Ramos (cell line): Measurements from ENCODE around the gene SIPA1L3.

Experiments used
- in situ Hi-C: fragments of 300-500 bp; cut with MboI; formaldehyde crosslinking; loops from one replicate; pipeline ENCODE4 v1.14.3; 2022; ENCODE audit warnings: low sequenced_read_pairs; ENCODE audit not compliant: unreplicated experiment

SIPA1L3 gene

DNA sequence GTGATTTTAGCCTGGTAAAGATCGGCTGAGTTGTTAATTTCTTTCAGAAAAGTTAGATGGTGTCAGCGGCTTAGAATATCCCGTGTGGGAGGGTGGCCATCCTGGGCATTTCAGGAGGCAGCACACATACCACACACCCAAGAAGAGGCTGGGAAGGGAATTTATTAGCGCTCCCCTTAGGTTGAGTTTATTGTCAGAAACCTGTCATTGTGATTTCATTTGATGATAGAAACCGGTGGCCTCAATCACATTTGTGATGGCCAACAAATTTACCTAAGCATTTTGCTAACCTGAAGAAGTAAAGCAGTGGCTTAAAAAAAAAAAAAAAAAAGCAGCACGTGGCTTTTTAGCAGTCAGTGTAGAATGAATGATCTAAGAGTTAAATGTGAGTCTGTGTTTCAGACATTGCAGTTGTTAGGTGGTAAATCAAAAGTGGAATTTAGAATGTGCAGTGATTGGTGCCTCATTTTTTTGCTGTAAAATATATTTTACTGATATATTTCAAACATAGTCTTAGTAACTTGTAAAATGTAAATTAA lies 2.7 kb downstream of the SIPA1L3 start:
- in situ Hi-C loops, result loop anchor here (5.0 to 25.0 kb wide), 2 partner anchors 138 to 953 kb away; no protein-coding TSS in a partner anchor

DNA sequence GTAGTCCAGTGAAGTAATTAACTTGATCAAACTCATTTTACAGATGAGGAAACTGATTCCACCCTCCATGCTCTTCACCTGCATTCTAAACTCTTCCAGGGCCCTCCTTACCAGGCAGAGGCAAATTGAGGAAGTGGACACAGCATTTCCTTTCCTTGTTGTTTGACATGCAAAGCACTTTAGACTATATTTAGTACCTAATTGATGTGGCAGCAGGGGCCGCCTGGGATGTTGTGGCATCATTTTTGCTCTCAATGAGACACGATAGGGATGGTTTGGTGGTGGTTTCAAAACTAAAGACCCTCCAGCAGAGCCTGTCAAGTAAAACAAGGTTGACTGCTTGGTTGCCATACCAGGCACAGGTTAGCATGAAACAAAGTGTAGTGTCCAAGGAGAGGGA lies 7.9 kb downstream of the SIPA1L3 start:
- in situ Hi-C loops, result loop anchor here (5.0 to 25.0 kb wide), 2 partner anchors 132 to 947 kb away; no protein-coding TSS in a partner anchor

DNA sequence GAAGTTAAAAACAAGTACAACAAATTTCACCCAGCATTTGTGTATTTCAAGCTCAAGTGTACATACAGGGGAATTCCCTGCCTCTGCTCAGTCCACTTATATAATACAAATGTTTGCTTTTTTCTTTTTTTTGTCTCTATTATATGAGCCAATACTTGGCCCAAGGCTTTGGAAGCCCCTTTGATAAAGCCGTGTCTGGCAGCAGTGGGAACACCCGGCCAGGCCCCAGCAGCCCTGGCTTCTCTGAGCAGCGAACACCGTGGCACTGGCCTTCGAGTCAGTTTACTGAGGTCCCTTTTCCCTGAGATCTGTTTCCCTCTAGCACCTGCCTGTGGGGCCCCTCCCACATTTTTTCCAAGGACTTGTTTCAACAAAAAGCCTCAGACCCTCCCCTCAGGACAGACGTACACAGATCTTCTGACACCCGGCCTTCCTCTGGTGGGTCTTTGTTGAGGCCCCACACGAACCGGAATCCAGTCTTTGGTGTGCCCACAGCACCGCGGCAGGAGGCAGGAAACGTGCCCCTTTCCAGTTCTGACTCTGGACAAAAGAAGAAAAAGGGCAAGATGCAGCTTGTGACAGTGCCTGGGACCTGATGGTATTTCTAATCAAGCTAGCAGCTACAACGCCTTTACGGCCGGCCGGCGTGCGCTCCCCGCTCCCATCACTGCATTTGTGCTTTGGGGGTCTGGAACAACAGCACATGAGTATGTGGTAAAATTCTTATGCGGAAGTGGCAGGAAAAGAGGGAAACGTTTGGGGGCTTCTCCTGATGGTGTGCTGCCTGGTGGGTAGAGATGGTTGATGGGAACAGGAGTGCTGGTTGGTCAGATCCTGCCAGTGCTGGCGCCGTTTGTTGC lies 13.8 kb downstream of the SIPA1L3 start:
- in situ Hi-C loops, result loop anchor here (5.0 to 25.0 kb wide), 2 partner anchors 61 to 941 kb away; no protein-coding TSS in a partner anchor

DNA sequence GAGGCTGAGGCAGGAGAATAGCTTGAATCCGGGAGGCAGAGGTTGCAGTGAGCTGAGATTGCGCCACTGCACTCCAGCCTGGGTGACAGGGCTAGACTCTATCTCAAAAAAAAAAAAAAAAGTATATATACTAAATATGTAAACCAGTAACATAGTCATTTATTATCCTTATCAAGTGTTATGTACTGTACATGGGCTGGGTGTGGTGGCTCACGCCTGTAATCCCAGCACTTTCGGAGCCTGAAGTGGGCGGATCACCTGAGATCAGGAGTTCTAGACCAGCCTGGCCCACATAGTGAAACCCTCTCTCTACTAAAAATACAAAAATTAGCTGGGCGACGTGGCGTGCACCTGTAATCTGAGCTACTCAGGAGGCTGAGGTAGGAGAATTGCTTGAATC lies 17.6 kb downstream of the SIPA1L3 start:
- in situ Hi-C loops, result loop anchor here (5.0 to 25.0 kb wide), 2 partner anchors 58 to 938 kb away; no protein-coding TSS in a partner anchor

DNA sequence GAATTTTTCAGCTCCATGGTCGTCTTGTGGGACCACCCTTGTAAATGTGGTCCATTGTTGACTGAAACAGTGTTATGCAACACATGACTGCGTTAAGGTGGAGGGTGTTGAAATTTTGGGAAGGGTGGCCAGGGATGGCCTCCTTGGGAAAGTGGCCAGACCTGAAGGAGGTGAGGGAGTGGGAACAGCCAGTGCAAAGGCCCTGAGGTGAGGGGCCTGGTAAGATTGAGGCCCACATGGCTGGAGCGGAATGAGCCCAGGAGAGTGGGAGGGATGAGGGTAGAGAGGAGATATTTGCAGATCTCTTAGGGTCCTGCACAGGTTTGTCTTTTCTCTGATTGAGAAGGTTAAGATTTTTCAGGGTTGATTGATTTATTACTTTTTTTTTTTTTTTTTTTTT lies 18.2 kb downstream of the SIPA1L3 start:
- in situ Hi-C loops, result no loop called here

DNA sequence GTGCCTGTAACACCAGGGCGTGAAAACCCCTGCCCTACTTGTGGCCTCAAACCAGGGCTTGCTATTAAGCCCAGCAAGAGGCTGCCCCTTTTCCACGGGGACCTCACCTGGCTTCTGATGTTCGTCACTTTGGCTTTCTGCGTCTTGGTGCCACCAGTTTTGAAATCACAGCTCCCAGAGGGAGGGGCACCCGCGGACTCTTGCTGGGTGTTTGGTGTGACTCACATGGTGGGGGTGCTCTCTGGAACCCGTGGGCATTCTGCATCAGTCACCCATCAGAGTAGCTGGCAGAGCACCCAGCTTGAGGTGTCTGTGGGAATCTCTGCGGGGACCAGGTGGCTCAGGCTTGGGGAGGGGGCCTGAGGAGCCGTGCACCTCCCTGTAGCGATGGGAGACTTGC lies 19.2 kb downstream of the SIPA1L3 start:
- in situ Hi-C loops, result no loop called here

DNA sequence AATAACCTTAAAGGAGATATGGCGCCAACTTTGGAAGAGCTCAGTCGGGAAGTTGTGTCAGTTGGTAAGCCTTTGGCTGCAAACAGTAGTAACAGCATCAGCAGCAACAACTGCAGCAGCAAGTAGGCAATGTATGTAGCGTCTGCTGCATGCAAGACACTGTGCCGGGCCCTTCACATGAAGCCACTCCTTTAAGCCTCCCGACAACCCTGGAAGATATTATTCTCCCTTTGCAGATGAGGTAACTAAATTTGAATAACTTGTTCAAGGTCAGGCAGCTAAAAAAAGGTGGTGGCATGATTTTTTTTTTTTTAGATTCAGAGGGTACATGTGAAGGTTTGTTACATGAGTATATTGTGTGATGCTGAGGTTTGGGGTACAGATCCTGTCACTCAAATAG lies 19.7 kb downstream of the SIPA1L3 start:
- in situ Hi-C loops, result no loop called here

DNA sequence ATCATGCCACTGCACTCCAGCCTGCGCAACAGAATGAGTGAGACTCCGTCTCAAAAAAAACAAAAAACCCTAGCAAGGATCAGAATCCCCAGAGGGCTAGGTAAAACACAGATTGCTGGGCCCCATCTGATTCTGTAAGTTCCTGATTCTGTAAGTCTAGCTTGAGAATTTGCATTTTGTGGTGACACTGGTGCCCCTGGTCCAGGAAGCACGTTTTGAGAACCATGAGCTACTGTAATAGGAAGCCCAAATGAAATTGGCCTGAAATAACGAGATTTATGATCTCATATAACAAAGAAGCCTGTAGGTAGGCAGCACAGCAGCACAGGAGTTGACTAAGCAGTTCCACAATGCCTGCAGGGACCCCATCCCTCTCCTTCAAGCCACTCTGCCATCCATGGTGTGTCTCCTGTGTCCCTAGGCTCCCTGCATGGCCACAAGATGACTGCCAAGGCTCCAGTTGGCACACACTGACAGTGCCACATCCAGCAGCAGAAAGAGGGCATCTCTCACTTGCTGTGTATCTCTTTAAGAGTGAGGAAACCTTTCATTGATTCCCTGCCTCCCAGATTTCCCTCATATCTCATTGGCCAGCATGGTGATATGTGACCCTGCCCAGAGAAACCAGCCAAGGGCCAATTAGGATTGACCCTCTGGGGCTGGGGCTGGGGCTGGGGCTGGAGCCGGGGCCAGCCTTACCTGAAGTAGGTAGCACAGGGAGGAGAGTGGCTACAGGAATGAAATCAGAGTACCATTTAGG lies 21.7 kb downstream of the SIPA1L3 start:
- in situ Hi-C loops, result no loop called here

DNA sequence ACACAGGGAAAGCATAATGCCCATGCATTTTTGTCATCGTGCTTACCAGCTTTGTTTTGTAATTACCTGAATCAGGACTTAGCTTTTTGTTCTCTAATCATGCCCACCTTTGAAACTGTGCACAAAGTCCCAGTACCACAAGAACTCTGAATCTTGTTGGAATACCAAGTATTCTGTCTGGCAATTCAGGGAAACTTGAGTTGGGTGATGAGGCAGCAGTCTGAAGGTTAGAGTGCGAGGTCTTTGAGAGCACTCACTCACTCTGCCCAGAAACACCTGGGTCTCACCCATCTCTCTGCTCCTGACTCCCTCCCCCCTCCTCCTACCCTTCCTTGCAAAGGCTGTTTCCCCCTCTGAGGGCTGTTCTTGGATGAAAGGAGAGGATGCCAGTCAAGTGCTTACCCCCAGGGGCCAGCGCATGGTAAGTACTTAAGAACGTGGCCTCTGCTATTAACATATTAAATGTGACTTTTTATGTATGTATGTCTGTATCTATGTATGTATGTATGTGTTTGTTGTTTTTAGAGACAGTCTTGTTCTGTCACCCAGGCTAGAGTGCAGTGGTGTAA lies 22.4 kb downstream of the SIPA1L3 start:
- in situ Hi-C loops, result no loop called here

DNA sequence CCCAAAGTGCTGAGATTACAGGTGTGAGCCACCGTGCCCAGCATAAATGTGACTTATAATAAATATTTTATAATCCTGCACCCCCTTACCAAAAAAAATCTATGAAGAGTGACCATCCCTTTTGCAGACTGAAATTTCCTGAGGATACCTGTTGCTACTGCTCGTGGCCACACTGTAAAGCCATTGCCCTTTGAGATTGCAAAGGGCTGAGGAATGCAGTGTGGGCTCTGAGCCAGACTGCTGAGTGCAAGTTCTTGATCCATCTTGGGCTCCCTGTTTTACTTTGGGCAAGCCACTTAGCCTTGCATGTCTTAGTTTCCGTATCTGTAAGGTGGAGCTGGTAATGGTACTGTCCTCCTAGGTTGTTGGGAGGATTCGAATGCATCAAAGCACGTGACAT lies 23.4 kb downstream of the SIPA1L3 start:
- in situ Hi-C loops, result no loop called here

DNA sequence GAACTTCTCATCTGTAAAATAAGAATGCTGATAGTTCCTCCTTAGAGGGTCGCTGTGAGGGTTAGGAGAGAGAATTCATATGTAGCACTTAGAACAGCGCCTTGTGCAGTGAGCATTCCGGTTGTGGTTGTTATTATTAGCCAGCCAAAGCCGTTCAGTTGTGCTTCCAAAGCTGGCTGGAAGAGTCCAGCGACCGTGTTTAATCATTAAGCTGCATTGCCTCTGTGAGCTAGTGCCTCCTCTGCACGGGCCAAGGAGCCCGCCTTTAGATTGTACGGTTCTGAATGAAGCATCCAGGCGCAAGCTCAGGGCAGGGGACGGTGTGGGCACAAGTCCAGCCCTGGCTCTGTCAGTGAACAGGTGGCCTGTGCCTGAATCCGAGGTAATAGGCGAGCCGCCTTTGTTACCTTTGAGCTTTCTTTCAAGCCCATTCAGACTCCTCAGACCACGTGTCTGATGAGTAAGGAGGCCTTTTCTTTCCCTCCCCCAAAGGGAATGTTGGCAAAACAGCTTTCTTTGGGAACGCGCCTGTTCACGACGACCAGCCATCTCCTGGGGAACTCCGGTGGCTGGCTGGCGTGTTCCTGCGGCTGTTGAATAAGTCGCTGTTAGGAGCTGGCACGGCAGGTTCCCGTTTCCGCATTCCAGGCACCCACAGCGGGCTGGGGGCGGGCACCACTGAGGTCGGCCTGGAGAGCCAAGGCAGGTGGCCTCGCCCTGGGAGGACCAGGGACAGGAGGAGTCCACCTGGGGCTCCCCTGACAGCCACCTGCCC lies 25.1 kb downstream of the SIPA1L3 start:
- in situ Hi-C loops, result no loop called here

DNA sequence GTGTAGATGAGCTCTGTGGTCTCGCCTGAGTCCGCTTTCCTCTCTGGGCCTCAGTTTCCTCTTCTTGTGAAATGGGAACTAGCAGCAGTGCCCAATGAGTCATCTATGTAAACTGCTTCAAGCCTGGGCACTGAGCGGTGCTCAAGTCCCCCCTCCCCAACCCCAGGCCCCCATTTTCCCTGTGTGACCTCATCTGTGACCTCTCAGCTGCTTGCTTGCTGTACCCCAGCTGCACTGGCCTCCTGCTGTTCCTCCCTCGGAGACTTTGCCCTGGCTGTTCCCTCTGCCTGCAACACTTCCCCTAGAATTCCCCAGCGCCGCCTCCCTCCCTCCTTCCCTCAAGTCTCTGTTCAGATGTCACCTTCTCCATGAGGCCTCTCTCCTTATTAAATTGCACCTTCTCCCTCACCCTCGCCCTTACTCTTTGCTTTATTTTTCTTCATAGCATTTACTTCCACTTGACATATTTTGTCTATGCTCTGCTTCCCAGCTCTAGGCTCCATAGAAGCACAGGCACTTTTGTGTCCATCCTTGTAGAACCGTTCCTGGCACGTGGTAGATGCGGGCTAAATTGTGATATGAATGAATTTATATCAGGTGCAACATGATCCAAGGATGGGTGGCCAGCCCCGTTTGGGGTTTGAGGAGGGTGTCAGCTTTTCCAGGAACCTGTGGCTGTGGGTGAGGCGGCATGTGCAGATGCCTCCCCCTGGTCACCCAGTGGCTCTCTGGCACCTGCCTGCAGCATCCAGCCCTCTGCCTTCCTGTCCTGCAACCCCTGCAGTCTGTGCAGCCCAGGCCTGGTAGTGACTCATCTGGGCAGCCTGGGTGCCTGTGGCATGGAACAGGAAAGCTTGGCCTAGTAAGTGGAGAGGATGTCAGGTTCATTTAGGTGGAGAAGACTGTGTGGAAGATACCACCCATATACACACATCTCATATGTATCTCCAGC lies 26.3 kb downstream of the SIPA1L3 start:
- in situ Hi-C loops, result no loop called here

DNA sequence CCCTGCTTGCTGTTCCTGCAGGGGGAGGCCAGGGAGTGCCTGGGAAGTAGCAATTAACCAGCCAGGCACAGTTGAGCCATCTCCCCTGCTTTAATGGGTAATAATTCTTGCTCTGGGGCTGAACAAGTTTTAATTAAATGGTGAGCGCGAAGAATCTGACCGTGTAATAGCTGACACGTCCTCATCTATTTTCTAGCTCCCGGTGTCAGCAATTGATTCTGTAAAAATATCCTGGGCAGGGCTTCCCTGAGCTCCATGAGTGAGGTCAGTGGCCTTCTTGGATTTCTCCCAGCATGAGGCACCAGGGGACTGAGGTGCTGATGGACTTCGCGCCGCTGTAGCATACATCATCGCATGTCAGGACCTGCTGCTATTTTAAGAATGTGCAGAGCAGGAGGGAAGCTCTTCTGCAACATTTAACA lies 26.9 kb downstream of the SIPA1L3 start:
- in situ Hi-C loops, result no loop called here

DNA sequence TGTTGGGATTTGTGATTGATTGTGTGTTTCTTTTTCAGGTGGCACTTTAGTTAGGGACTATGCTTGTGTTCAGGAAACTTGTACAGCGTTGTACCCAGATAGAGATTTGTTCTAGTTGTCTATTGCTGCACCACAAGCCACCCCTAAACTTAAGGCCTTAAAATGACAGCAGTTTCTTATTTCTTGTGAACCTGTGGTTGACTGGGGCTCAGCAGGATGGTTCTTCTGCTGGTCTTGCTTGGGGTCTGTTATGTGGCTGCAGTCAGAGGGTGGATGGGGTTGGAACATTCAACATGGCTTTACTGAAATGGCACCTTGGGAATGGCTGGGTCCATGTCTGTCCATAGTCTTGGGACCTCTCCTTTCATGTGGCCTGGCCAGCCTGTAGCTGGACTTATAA lies 28.3 kb downstream of the SIPA1L3 start:
- in situ Hi-C loops, result no loop called here

DNA sequence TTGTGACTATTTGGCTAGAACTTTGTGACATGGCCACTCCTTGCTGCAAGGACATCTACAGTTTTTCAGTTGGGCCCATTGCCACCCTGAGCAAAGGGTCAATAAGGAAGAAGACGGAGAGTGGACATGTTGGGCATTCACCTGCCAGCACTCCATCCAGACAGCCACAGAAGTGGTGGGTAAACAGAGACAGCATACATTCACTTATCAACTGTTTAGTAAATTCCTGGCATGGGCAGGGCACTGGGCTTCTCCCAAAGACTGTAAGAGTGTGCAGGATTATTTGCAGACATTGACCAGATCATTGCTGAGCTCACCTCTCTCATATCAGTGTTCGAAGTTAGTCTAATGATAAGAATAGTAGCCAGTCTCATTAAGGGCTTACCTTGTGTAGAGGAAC lies 29.2 kb downstream of the SIPA1L3 start:
- in situ Hi-C loops, result no loop called here

DNA sequence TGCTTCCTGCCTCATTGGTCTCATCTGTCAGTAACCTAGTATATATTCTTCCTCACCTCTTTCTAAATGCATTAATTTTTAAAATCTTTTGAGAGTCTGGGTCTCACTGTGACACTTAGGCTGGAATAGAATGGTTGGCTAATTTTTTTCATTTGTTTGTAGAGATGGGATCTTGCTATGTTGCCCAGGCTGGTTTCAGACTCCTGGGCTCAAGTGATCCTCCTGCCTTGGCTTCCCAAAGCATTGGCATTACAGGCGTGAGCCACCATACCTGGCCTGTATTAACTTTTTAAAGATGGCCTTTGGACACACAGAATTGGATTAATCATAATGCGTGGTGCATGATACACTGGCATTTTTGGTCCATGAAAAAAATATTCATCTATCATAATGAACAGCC lies 29.9 kb downstream of the SIPA1L3 start:
- in situ Hi-C loops, result no loop called here

DNA sequence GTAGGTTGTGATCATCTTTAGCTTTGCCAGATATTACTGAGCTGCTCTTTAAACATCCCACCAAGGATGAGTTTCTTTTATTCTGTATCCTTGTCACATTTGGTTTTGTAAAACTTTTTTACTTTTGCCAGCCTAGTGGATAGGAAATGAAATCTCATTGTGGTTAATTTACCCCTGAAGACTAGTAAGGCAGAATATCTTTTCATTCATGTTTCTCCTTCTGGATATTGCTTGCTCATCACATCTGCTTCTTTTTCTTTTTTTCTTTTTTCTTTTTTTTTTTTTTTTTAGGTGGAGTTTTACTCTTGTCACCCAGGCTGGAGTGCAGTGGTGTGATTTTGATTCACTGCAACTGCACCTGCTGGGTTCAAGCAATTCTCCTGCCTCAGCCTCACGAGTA lies 31.3 kb downstream of the SIPA1L3 start:
- in situ Hi-C loops, result no loop called here

DNA sequence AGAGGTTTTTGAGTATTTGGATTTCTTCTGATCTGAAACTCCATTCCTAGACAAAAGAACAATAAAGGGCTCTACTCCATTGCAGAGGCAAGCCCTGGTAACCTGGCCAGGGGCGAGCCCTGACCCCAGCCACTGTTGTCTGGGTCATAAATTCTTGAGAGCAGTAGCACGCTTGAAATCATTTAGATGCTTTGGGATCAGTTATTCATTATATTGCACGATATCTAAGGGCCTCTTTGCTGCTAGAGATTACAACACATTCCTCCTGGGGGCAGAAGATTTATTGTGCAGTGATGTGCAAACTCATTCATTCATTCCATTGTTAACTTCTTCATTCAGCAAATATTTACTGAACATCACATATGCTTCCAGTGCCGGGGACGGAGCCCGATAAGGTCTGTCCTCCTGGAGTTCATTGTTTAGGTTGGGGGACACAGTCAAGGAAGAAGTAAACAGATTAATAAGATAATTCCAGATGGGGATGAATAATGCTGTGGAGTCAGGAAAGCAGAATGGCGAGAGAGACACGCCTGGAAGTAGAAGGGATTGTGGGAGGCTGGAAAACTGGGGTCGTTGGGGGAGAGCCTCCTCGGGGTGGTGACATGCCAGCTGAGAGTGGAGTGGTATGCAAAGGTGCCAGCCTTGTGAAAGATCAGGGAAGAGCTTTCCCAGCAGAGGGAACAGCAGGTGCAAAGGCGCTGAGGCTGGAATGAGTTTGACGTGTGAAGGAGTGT lies 34.9 kb downstream of the SIPA1L3 start:
- in situ Hi-C loops, result no loop called here
